ENCODE results near the gene RHD.

DNA sequence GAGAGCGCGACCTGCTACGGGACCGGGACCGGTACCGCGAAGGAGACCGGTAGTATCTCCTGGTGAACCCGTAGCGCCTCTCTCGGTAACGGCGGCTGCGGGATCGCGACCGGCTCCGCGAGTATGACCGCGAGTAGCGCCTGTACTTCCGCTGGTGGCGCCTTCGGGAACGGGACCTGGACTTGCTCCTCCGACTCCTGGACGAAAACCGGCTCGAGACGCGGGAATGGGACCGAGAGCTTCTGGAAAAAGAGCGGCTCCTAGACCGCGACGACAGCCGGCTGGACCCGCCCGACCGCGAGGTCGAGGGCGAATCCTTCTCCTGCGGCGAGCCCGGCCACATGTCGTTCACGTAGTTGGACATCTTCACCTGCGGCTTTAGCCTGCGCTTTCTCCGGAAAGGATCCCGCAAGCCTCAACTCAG lies 25.7 kb upstream of the RHD start:
- TF ChIP-seq, protein P1, sequence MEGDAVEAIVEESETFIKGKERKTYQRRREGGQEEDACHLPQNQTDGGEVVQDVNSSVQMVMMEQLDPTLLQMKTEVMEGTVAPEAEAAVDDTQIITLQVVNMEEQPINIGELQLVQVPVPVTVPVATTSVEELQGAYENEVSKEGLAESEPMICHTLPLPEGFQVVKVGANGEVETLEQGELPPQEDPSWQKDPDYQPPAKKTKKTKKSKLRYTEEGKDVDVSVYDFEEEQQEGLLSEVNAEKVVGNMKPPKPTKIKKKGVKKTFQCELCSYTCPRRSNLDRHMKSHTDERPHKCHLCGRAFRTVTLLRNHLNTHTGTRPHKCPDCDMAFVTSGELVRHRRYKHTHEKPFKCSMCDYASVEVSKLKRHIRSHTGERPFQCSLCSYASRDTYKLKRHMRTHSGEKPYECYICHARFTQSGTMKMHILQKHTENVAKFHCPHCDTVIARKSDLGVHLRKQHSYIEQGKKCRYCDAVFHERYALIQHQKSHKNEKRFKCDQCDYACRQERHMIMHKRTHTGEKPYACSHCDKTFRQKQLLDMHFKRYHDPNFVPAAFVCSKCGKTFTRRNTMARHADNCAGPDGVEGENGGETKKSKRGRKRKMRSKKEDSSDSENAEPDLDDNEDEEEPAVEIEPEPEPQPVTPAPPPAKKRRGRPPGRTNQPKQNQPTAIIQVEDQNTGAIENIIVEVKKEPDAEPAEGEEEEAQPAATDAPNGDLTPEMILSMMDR (IDR thresholded peaks at IDR 0.05), result no peak
- no peak for TF ChIP-seq POLR2A (IDR thresholded peaks at IDR 0.05)
